Osteocyte (in vitro differentiated cells): ENCODE results near the gene RNASE7. TPM values are rescaled to one million over a fixed set of nuclear protein-coding genes. Genes with fewer than 3 reads are reported as not detected.

Experiments used
- DNase-seq: peaks from one replicate; pipeline ENCODE4 v3.0.0; 2021; ENCODE audit warnings: mixed read lengths; ENCODE audit not compliant: unreplicated experiment; ENCODE audit errors: extremely low spot score
- H3K27ac Mint-ChIP-seq: one replicate; pipeline ENCODE4 v1.8.0; 2021; ENCODE audit warnings: mild to moderate bottlenecking, mixed read lengths; ENCODE audit not compliant: unreplicated experiment
- H3K27me3 Mint-ChIP-seq: one replicate; pipeline ENCODE4 v1.8.0; 2021; ENCODE audit warnings: mixed read lengths; ENCODE audit not compliant: unreplicated experiment
- H3K36me3 Mint-ChIP-seq: one replicate; pipeline ENCODE4 v1.8.0; 2021; ENCODE audit warnings: mixed read lengths; ENCODE audit not compliant: unreplicated experiment
- H3K4me1 Mint-ChIP-seq: one replicate; pipeline ENCODE4 v1.8.0; 2021; ENCODE audit warnings: mixed read lengths; ENCODE audit not compliant: unreplicated experiment
- H3K4me3 Mint-ChIP-seq: one replicate; pipeline ENCODE4 v1.8.0; 2021; ENCODE audit warnings: mild to moderate bottlenecking, moderate library complexity, mixed read lengths; ENCODE audit not compliant: unreplicated experiment
- H3K9me3 Mint-ChIP-seq: one replicate; pipeline ENCODE4 v1.8.0; 2021; ENCODE audit warnings: mixed read lengths; ENCODE audit not compliant: unreplicated experiment
- microRNA-seq: library from miRNA; unstranded; fragments of <30 nt; microRNA quantifications from one replicate; pipeline ENCODE4 v1.1.0, GENCODE V29; 2020; ENCODE audit not compliant: unreplicated experiment
- total RNA-seq: library from RNA; stranded (reverse); gene quantifications from 2 replicates; pipeline ENCODE4 v1.2.1, GENCODE V29; 2021
- TF ChIP-seq, protein P1 (sequence below): fragments of 200-600 bp; sonication (generic); IDR thresholded peaks from 2 replicates; pipeline ENCODE4 v1.5.0; 2021; ENCODE audit warnings: antibody characterized with exemption, mild to moderate bottlenecking, moderate library complexity

Gene RNASE7
- total RNA-seq, 1 donor from 2014 or later, result not detected

DNA sequence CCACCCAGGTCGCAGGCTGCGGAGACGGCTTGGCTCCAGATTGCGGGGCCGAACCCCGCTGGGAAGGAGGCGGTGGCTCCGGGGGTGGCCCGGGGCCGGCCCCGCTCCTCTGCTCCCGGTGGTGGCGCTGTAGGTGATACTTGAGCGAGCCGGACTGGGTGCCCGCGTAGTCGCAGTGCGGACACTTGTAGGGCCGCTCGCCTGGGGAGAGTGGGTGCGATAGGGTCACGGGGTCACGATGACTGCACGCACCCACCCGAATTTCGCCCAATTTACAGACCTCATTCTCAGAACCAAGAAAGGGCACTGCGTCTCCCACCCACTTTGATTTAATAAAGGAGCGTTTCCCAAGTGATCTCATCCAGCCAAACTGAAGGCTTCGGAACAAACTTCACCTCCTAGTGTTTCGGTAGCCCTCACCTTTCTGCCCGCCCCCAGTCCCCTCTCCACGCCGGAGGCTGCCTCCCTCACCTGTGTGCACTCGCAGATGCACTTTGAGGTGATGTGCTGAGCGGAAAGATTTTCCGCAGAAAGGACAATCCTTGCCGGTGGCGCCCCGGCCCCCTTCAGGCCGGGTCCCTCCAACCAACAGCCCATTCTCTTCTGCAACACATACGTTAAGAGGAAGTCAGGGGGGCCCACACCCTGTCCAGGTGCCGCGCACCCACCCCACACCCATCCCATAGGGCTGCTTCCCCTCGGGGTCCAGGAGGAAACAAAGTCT lies 48.9 kb downstream of the RNASE7 start:
- no peak for DNase-seq
- Mint-ChIP-seq H3K27ac (peak overlapping the region; percentile 18), H3K4me1 (peaks cover 33% of the 10 kb centered on the region), H3K9me3 (no peaks in the 10 kb centered on the region), H3K4me3 (no peak overlapping the region), H3K36me3 (peaks cover 19% of the 10 kb centered on the region), H3K27me3 (no peaks in the 10 kb centered on the region)
- TF ChIP-seq, protein P1, sequence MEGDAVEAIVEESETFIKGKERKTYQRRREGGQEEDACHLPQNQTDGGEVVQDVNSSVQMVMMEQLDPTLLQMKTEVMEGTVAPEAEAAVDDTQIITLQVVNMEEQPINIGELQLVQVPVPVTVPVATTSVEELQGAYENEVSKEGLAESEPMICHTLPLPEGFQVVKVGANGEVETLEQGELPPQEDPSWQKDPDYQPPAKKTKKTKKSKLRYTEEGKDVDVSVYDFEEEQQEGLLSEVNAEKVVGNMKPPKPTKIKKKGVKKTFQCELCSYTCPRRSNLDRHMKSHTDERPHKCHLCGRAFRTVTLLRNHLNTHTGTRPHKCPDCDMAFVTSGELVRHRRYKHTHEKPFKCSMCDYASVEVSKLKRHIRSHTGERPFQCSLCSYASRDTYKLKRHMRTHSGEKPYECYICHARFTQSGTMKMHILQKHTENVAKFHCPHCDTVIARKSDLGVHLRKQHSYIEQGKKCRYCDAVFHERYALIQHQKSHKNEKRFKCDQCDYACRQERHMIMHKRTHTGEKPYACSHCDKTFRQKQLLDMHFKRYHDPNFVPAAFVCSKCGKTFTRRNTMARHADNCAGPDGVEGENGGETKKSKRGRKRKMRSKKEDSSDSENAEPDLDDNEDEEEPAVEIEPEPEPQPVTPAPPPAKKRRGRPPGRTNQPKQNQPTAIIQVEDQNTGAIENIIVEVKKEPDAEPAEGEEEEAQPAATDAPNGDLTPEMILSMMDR, result no peak

DNA sequence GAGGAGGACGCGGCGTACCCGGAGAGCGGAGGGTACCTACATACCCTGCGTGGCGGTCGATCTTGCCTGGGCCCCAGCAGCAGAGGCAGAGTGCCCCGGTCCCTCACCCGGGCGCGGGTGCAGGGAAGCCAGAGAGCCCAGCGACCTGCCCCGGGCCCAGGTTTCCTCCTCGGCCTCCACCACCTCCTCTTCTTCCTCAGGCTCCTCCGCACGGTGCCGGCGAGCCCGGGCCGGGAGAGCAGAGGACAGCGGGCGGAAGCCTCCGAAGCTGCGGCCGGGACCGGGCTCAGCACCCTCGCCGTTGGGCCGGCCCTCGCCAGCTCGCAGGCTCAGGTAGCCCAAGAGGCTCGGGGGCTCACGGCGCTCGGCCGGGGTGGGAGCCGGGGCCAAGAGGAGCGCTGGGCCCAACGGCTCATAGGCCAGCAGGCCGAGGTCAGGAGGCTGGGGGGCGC lies 49.7 kb downstream of the RNASE7 start:
- H3K4me1 Mint-ChIP-seq, result peaks cover 28% of the 10 kb centered on the region

DNA sequence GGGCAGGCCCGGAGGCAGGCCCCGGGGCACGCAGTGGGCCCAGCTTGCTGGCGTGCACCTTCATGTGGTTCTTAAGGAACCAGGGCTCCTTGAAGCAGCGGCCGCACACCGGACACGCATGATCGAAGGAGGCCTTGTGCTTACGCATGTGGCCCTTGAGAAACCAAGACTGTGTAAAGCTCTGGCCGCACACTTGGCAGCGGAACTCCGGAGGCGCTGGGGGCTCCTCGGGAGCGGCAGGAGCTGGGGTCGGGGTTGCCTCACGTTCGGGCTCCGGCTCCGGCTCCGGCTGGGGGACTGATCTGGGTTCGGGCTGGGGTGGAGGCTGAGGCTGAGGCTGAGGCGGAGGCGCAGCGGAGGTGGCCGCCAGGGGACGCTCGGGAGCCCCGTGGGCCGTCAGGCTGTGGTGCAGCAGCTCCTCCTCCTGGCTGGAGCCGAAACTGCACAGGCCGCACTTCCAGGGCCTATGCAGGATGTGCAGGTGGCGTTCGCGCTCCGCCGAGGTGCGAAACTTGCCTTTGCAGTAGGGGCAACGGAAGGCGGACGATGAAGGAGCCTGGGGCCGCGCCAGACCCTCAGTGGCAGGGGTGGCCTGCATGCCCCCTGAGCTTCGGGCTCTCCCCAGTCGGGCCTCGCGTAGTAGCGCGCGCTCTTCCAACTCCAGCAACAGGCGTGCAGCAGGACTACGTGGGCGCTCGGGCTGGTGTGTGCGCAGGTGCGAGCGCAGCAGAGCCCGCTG lies 50.3 kb downstream of the RNASE7 start:
- Mint-ChIP-seq H3K4me3 (no peak overlapping the region), H3K27me3 (no peaks in the 10 kb centered on the region), H3K9me3 (no peaks in the 10 kb centered on the region), H3K27ac (no peak overlapping the region), H3K36me3 (peaks cover 14% of the 10 kb centered on the region), H3K4me1 (peaks cover 29% of the 10 kb centered on the region)
- TF ChIP-seq, protein P1, result peak; percentile 100
- DNase-seq, result peak; percentile 95

More for the DNA sequence above, 49.7 kb downstream of the RNASE7 start:
- no peak overlapping the region for H3K27ac Mint-ChIP-seq
- no peaks in the 10 kb centered on the region for H3K9me3 Mint-ChIP-seq
- no peaks in the 10 kb centered on the region for H3K27me3 Mint-ChIP-seq
- no peak for DNase-seq
- H3K4me3 Mint-ChIP-seq, result no peak overlapping the region
- H3K36me3 Mint-ChIP-seq, result peaks cover 14% of the 10 kb centered on the region
- TF ChIP-seq, protein P1, result no peak

DNA sequence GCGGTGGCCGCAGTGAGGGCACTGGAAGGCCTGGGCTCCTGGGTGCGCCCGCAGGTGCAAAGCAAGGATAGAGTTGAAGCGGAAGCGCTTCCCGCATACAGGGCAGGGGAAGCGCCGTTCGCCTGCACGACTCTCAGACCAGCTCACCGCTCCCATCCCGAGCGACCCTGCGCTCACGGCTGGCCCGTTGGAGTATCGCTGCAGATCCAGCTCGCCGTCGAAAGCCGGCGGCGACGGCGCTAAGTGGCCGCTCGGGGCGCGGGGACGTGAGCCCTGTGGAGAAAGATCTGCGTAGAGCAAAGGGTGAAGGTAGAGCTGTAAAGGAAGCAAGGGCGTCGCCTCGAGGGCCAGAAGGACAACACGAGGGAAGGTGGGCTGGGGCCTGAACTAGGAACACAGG lies 50.9 kb downstream of the RNASE7 start:
- Mint-ChIP-seq H3K4me1 (peaks cover 25% of the 10 kb centered on the region), H3K27me3 (no peaks in the 10 kb centered on the region), H3K4me3 (no peak overlapping the region), H3K36me3 (peaks cover 13% of the 10 kb centered on the region), H3K27ac (no peak overlapping the region), H3K9me3 (no peaks in the 10 kb centered on the region)
- no peak for DNase-seq
- TF ChIP-seq, protein P1, result no peak

Small RNAs within 50 kb of the gene (microRNA-seq; reads per million reads assigned to microRNA genes)
- not detected for gene MIR6717

Other genes starting within 250 kb of the RNASE7 start
- not detected in 2 replicates for gene RNASE1, start 239.5 kb upstream of the RNASE7 start, total RNA-seq
- not detected in 2 replicates for gene RNASE3, start 151.0 kb upstream of the RNASE7 start, total RNA-seq
- gene RNASE2, start 86.9 kb upstream of the RNASE7 start, total RNA-seq, result not detected in 2 replicates
- gene METTL17, start 52.4 kb upstream of the RNASE7 start, total RNA-seq, result 58.6 and 63.9 TPM in 2 replicates
- gene SLC39A2, start 43.1 kb upstream of the RNASE7 start, total RNA-seq, result 0.60 and 1.1 TPM in 2 replicates
- gene NDRG2, start 17.3 kb upstream of the RNASE7 start, total RNA-seq, result 8.0 and 8.6 TPM in 2 replicates
- gene TPPP2, start 12.1 kb upstream of the RNASE7 start, total RNA-seq, result not detected in 2 replicates
- not detected in 2 replicates for gene RNASE13, start 7.6 kb upstream of the RNASE7 start, total RNA-seq
- gene RNASE8, start 15.5 kb downstream of the RNASE7 start, total RNA-seq, result not detected in 2 replicates
- 126 and 139 TPM in 2 replicates for gene ARHGEF40, start 27.9 kb downstream of the RNASE7 start, total RNA-seq
- gene ZNF219, start 56.3 kb downstream of the RNASE7 start, total RNA-seq, result 20.5 and 25.2 TPM in 2 replicates
- gene TMEM253, start 58.7 kb downstream of the RNASE7 start, total RNA-seq, result 1.2 TPM in 2 replicates
- gene OR5AU1, start 113.7 kb downstream of the RNASE7 start, total RNA-seq, result not detected in 2 replicates
- gene HNRNPC, start 227.1 kb downstream of the RNASE7 start, total RNA-seq, result 424 and 430 TPM in 2 replicates
- gene RPGRIP1, start 237.7 kb downstream of the RNASE7 start, total RNA-seq, result not detected in 2 replicates